ENCODE measurements around the gene ESPNL.
"Not testable (repeated sequence)": the region's sequence is repeated elsewhere in the genome, so short reads cannot be mapped to it uniquely, and the experiment has no call there.

Gene ESPNL

GRCh38 chr2:238100049-238100820 lies at the start of gene ESPNL:
Gene ESPNL, plus strand, starts transcription at chr2:238100340. Its CDS starts 80 bp downstream, at chr2:238100420.
- in situ Hi-C loops (cut with HindIII; ENCODE audit: low sequenced_read_pairs), result no loop called here

- in situ Hi-C loops (cut with HindIII; ENCODE audit: low sequenced_read_pairs), result no loop called here
These were observed 46.9 kb upstream of the ESPNL start for GRCh38 chr2:238053191-238053776.

- in situ Hi-C loops (cut with HindIII; ENCODE audit: low sequenced_read_pairs), result no loop called here
These were observed 44.3 kb upstream of the ESPNL start for GRCh38 chr2:238055841-238056240.

GRCh38 chr2:238057696-238058575 lies 42.2 kb upstream of the ESPNL start:
- in situ Hi-C loops (cut with HindIII; ENCODE audit: low sequenced_read_pairs), result not testable (repeated sequence)

GRCh38 chr2:238059505-238059904 lies 40.6 kb upstream of the ESPNL start:
- in situ Hi-C loops (cut with HindIII; ENCODE audit: low sequenced_read_pairs), result no loop called here

- in situ Hi-C loops (cut with HindIII; ENCODE audit: low sequenced_read_pairs), result no loop called here
These were observed 40.0 kb upstream of the ESPNL start for GRCh38 chr2:238060096-238060541.

- in situ Hi-C loops (cut with HindIII; ENCODE audit: low sequenced_read_pairs), result no loop called here
These were observed 39.4 kb upstream of the ESPNL start, which contains the start of gene SCLY for GRCh38 chr2:238060542-238061314. Gene SCLY, plus strand, starts transcription at chr2:238061001. Its CDS starts 54 bp downstream, at chr2:238061055.

- in situ Hi-C loops (cut with HindIII; ENCODE audit: low sequenced_read_pairs), result no loop called here
These were observed 38.6 kb upstream of the ESPNL start for GRCh38 chr2:238061315-238062202.

GRCh38 chr2:238063414-238064189 lies 36.5 kb upstream of the ESPNL start:
- in situ Hi-C loops (cut with HindIII; ENCODE audit: low sequenced_read_pairs), result no loop called here

GRCh38 chr2:238064376-238064775 lies 35.8 kb upstream of the ESPNL start:
- in situ Hi-C loops (cut with HindIII; ENCODE audit: low sequenced_read_pairs), result no loop called here

- in situ Hi-C loops (cut with HindIII; ENCODE audit: low sequenced_read_pairs), result no loop called here
These were observed 34.9 kb upstream of the ESPNL start for GRCh38 chr2:238065071-238065846.

- in situ Hi-C loops (cut with HindIII; ENCODE audit: low sequenced_read_pairs), result no loop called here
These were observed 33.9 kb upstream of the ESPNL start for GRCh38 chr2:238066218-238066617.

GRCh38 chr2:238066718-238067117 lies 33.4 kb upstream of the ESPNL start:
- in situ Hi-C loops (cut with HindIII; ENCODE audit: low sequenced_read_pairs), result not testable (repeated sequence)

GRCh38 chr2:238067939-238068338 lies 32.2 kb upstream of the ESPNL start:
- in situ Hi-C loops (cut with HindIII; ENCODE audit: low sequenced_read_pairs), result no loop called here

GRCh38 chr2:238069021-238069709 lies 31.0 kb upstream of the ESPNL start:
- in situ Hi-C loops (cut with HindIII; ENCODE audit: low sequenced_read_pairs), result no loop called here

- in situ Hi-C loops (cut with HindIII; ENCODE audit: low sequenced_read_pairs), result loop anchor here (10.0 kb wide), 1 partner anchor 225 kb away; no protein-coding TSS in a partner anchor
These were observed 30.3 kb upstream of the ESPNL start for GRCh38 chr2:238069877-238070276.

GRCh38 chr2:238075397-238075796 lies 24.7 kb upstream of the ESPNL start:
- in situ Hi-C loops (cut with HindIII; ENCODE audit: low sequenced_read_pairs), result loop anchor here (10.0 kb wide), 1 partner anchor 219 kb away; no protein-coding TSS in a partner anchor
